Measurements from ENCODE around the gene CHGA.

Gene CHGA

GRCh38 chr14:92956961-92957360 lies 34.0 kb downstream of the CHGA start:
- no peak for DNase-seq (ENCODE audit: low read depth)
- no peak overlapping the region for H3K4me3 ChIP-seq (ENCODE audit: low read depth, low read length)
- in situ Hi-C loops (cut with HindIII; ENCODE audit: low sequenced_read_pairs), result no loop called here
- no peak for TF ChIP-seq CTCF (IDR thresholded peaks at IDR 0.05; ENCODE audit: low read depth, low read length, missing control alignments)

- in situ Hi-C loops (cut with HindIII; ENCODE audit: low sequenced_read_pairs), result no loop called here
- DNase-seq (ENCODE audit: low read depth), result no peak
- TF ChIP-seq CTCF (IDR thresholded peaks at IDR 0.05; ENCODE audit: low read depth, low read length, missing control alignments), result no peak
- no peak overlapping the region for H3K4me3 ChIP-seq (ENCODE audit: low read depth, low read length)
These were observed 35.6 kb downstream of the CHGA start for GRCh38 chr14:92958373-92959188.

- no peak for TF ChIP-seq CTCF (IDR thresholded peaks at IDR 0.05; ENCODE audit: low read depth, low read length, missing control alignments)
- DNase-seq (ENCODE audit: low read depth), result no peak
- H3K4me3 ChIP-seq (ENCODE audit: low read depth, low read length), result no peak overlapping the region
- in situ Hi-C loops (cut with HindIII; ENCODE audit: low sequenced_read_pairs), result no loop called here
These were observed 36.2 kb downstream of the CHGA start for GRCh38 chr14:92959189-92959531.

GRCh38 chr14:92959761-92960680 lies 37.1 kb downstream of the CHGA start:
- DNase-seq (ENCODE audit: low read depth), result no peak
- in situ Hi-C loops (cut with HindIII; ENCODE audit: low sequenced_read_pairs), result loop anchor here (5.0 to 10.0 kb wide), 2 partner anchors 65 to 177 kb away; no protein-coding TSS in a partner anchor
- H3K4me3 ChIP-seq (ENCODE audit: low read depth, low read length), result no peak overlapping the region
- no peak for TF ChIP-seq CTCF (IDR thresholded peaks at IDR 0.05; ENCODE audit: low read depth, low read length, missing control alignments)

- in situ Hi-C loops (cut with HindIII; ENCODE audit: low sequenced_read_pairs), result loop anchor here (5.0 to 10.0 kb wide), 2 partner anchors 64 to 176 kb away; no protein-coding TSS in a partner anchor
- no peak overlapping the region for H3K4me3 ChIP-seq (ENCODE audit: low read depth, low read length)
- no peak for DNase-seq (ENCODE audit: low read depth)
- no peak for TF ChIP-seq CTCF (IDR thresholded peaks at IDR 0.05; ENCODE audit: low read depth, low read length, missing control alignments)
These were observed 38.0 kb downstream of the CHGA start for GRCh38 chr14:92960706-92961566.

GRCh38 chr14:92961567-92961855 lies 38.6 kb downstream of the CHGA start:
- in situ Hi-C loops (cut with HindIII; ENCODE audit: low sequenced_read_pairs), result loop anchor here (5.0 to 10.0 kb wide), 2 partner anchors 63 to 176 kb away; no protein-coding TSS in a partner anchor
- no peak for DNase-seq (ENCODE audit: low read depth)
- no peak overlapping the region for H3K4me3 ChIP-seq (ENCODE audit: low read depth, low read length)
- TF ChIP-seq CTCF (IDR thresholded peaks at IDR 0.05; ENCODE audit: low read depth, low read length, missing control alignments), result no peak
